Measurements from ENCODE around the gene PRMT3. TPM values are rescaled to one million over a fixed set of nuclear protein-coding genes. Genes with fewer than 3 reads are reported as not detected.

Gene PRMT3
- total RNA-seq, 1 donor from 2014 or later, result 17.7 TPM

GRCh38 chr11:20417771-20418170 lies 30.3 kb downstream of the PRMT3 start:
- H3K27ac ChIP-seq, result no peak overlapping the region
- peaks cover 0 to 23% of the 10 kb centered on the region in 2 donors for H3K36me3 ChIP-seq
- H3K27me3 ChIP-seq, result no peaks in the 10 kb centered on the region
- intact Hi-C loops (cut with DNase I), result no loop called here
- H3K4me3 ChIP-seq, result no peak overlapping the region
- TF ChIP-seq POLR2A (IDR thresholded peaks at IDR 0.05), result no peak
- TF ChIP-seq CTCF (IDR thresholded peaks at IDR 0.05), result no peak
- TF ChIP-seq POLR2AphosphoS5 (IDR thresholded peaks at IDR 0.05; ENCODE audit: insufficient read depth in 1 of 2, low read depth in 1 of 2), result no peak
- no peaks in the 10 kb centered on the region for H3K4me1 ChIP-seq
- no peak for DNase-seq (ENCODE audit: extremely low spot score in 2 of 2)
- H3K9me3 ChIP-seq, result no peaks in the 10 kb centered on the region

GRCh38 chr11:20421946-20422345 lies 34.4 kb downstream of the PRMT3 start:
- no peaks in the 10 kb centered on the region for H3K4me1 ChIP-seq
- DNase-seq (ENCODE audit: extremely low spot score in 2 of 2), result no peak
- H3K4me3 ChIP-seq, result no peak overlapping the region
- TF ChIP-seq POLR2AphosphoS5 (IDR thresholded peaks at IDR 0.05; ENCODE audit: insufficient read depth in 1 of 2, low read depth in 1 of 2) (no peak), POLR2A (IDR thresholded peaks at IDR 0.05) (no peak), CTCF (IDR thresholded peaks at IDR 0.05) (no peak)
- no peaks in the 10 kb centered on the region for H3K27me3 ChIP-seq
- peaks cover 0 to 17% of the 10 kb centered on the region in 2 donors for H3K36me3 ChIP-seq
- intact Hi-C loops (cut with DNase I), result no loop called here
- no peaks in the 10 kb centered on the region for H3K9me3 ChIP-seq
- no peak overlapping the region for H3K27ac ChIP-seq

- intact Hi-C loops (cut with DNase I), result no loop called here
- no peaks in the 10 kb centered on the region for H3K4me1 ChIP-seq
- H3K36me3 ChIP-seq, result no peaks in the 10 kb centered on the region
- H3K27ac ChIP-seq, result no peak overlapping the region
- no peak for TF ChIP-seq POLR2A (IDR thresholded peaks at IDR 0.05)
- TF ChIP-seq CTCF (IDR thresholded peaks at IDR 0.05), result no peak
- H3K4me3 ChIP-seq, result no peak overlapping the region
- no peak for DNase-seq (ENCODE audit: extremely low spot score in 2 of 2)
- H3K27me3 ChIP-seq, result no peaks in the 10 kb centered on the region
- H3K9me3 ChIP-seq, result no peaks in the 10 kb centered on the region
These were observed 41.7 kb downstream of the PRMT3 start for GRCh38 chr11:20429216-20429615.

GRCh38 chr11:20438637-20439036 lies 51.1 kb downstream of the PRMT3 start:
- TF ChIP-seq POLR2A (IDR thresholded peaks at IDR 0.05) (no peak), POLR2AphosphoS5 (IDR thresholded peaks at IDR 0.05; ENCODE audit: insufficient read depth in 1 of 2, low read depth in 1 of 2) (no peak), CTCF (IDR thresholded peaks at IDR 0.05) (no peak)
- Histone ChIP-seq H3K4me3 (no peak overlapping the region), H3K9me3 (no peaks in the 10 kb centered on the region), H3K4me1 (no peaks in the 10 kb centered on the region), H3K27me3 (no peaks in the 10 kb centered on the region), H3K36me3 (no peaks in the 10 kb centered on the region), H3K27ac (no peak overlapping the region)
- intact Hi-C loops (cut with DNase I), result no loop called here
- DNase-seq (ENCODE audit: extremely low spot score in 2 of 2), result no peak

GRCh38 chr11:20443596-20443995 lies 56.1 kb downstream of the PRMT3 start:
- Histone ChIP-seq H3K27me3 (no peaks in the 10 kb centered on the region), H3K4me3 (no peak overlapping the region), H3K27ac (no peak overlapping the region), H3K9me3 (no peaks in the 10 kb centered on the region), H3K36me3 (no peaks in the 10 kb centered on the region), H3K4me1 (no peaks in the 10 kb centered on the region)
- TF ChIP-seq CTCF (IDR thresholded peaks at IDR 0.05), result no peak
- no peak for TF ChIP-seq POLR2A (IDR thresholded peaks at IDR 0.05)
- TF ChIP-seq POLR2AphosphoS5 (IDR thresholded peaks at IDR 0.05; ENCODE audit: insufficient read depth in 1 of 2, low read depth in 1 of 2), result no peak
- intact Hi-C loops (cut with DNase I), result no loop called here
- DNase-seq (ENCODE audit: extremely low spot score in 2 of 2), result no peak
